Endothelial cell of umbilical vein (primary cell): ENCODE results near the gene POLD3. TPM values are rescaled to one million over a fixed set of nuclear protein-coding genes. Genes with fewer than 3 reads are reported as not detected.

Source experiments
- BruUV-seq: library from RNA; stranded (reverse); fragments of 400-500 nt; replicated peaks from 2 replicates; lab custom pipeline; 2021; lab: Mats Ljungman, UMichigan
- CTCF ChIA-PET: fragments of 300-600, 350-600 bp; sonication (Branson Sonifier 250); formaldehyde crosslinking; loops from one replicate; lab custom pipeline; 2021; ENCODE audit warnings: antibody characterized with exemption, inconsistent platforms; lab: Charles Lee
- POLR2A ChIA-PET: fragments of 300-600, 350-600 bp; sonication (Branson Sonifier 250); formaldehyde crosslinking; loops from one replicate; lab custom pipeline; 2021; ENCODE audit warnings: antibody characterized with exemption, inconsistent platforms; lab: Charles Lee
- DNase-seq: peaks from one replicate; pipeline ENCODE4 v3.0.0-alpha.2; 2011; ENCODE audit warnings: low read depth, low spot score
- FAIRE-seq: peaks from 2 replicates; lab custom pipeline; 2011; peaks lifted over from hg19 to GRCh38; lab: Jason Lieb, UNC
- H2AFZ ChIP-seq: 2 replicates; pipeline ENCODE4 v1.6.0; 2012; ENCODE audit warnings: low read depth, low read length, control low read depth, inconsistent platforms
- H3K27ac ChIP-seq: 2 replicates; pipeline ENCODE4 v1.5.1; 2011; ENCODE audit warnings: low read depth, mild to moderate bottlenecking, control low read depth, low read length, moderate library complexity; ENCODE audit not compliant: insufficient read depth
- H3K27me3 ChIP-seq, 2 experiments: 2 replicates each; pipeline versions ENCODE4 v1.6.0 to v1.6.1; 2011; ENCODE audit warnings: low read length in 2 of 2, mixed read lengths in 1 of 2; ENCODE audit not compliant: control insufficient read depth in 2 of 2, insufficient read depth in 2 of 2
- H3K36me3 ChIP-seq, 2 experiments: 2 replicates in 1 of 2; 3 replicates in 1 of 2; pipeline ENCODE4 v1.5.1; 2011; ENCODE audit warnings: low read length in 2 of 2, mild to moderate bottlenecking in 1 of 2, moderate library complexity in 1 of 2; ENCODE audit not compliant: control insufficient read depth in 2 of 2, insufficient read depth in 2 of 2; ENCODE audit errors: extremely low read depth in 1 of 2
- H3K4me1 ChIP-seq: 3 replicates; pipeline ENCODE4 v1.5.1; 2011; ENCODE audit warnings: mild to moderate bottlenecking, low read length; ENCODE audit not compliant: control insufficient read depth, insufficient read depth; ENCODE audit errors: extremely low read depth
- H3K4me2 ChIP-seq: 2 replicates; pipeline ENCODE4 v1.6.1; 2011; ENCODE audit warnings: low read length, control low read depth, mixed read lengths; ENCODE audit not compliant: insufficient read depth
- H3K4me3 ChIP-seq, 3 experiments: fragments of 200-600 bp in 1 of 3; sonication (generic), shearing (Covaris generic) in 1 of 3; replicated peaks in 1 of 3; 2 replicates each; pipeline ENCODE4 v1.5.1; 2011 to 2016; ENCODE audit warnings: control low read depth in 3 of 3, low read length in 3 of 3, mild to moderate bottlenecking in 2 of 3, inconsistent platforms in 1 of 3, low read depth in 1 of 3, moderate library complexity in 1 of 3; ENCODE audit not compliant: insufficient read depth in 1 of 3
- H3K79me2 ChIP-seq: 2 replicates; pipeline ENCODE4 v1.6.0; 2012; ENCODE audit warnings: low read length, inconsistent platforms; ENCODE audit not compliant: control insufficient read depth, insufficient read depth
- H3K9ac ChIP-seq: replicated peaks from 2 replicates; pipeline ENCODE3; 2011; ENCODE audit warnings: low read length, control low read depth; ENCODE audit not compliant: insufficient read depth; ENCODE audit errors: extremely low read depth
- H3K9me1 ChIP-seq: replicated peaks from 3 replicates; pipeline ENCODE4 v1.6.0; 2011; ENCODE audit warnings: mild to moderate bottlenecking, low read length; ENCODE audit not compliant: control insufficient read depth, insufficient read depth; ENCODE audit errors: extremely low read depth
- H3K9me3 ChIP-seq: replicated peaks from 2 replicates; pipeline ENCODE4 v1.5.1; 2012; ENCODE audit warnings: low read length, inconsistent platforms; ENCODE audit not compliant: control insufficient read depth, insufficient read depth
- H4K20me1 ChIP-seq: replicated peaks from 2 replicates; pipeline ENCODE3; 2011; ENCODE audit warnings: mild to moderate bottlenecking, low read length; ENCODE audit not compliant: control insufficient read depth, insufficient read depth; ENCODE audit errors: extremely low read depth
- CTCF ChIP-seq, 2 donors: IDR thresholded peaks; 1 replicate in 1 of 2; 2 replicates in 1 of 2; pipeline ENCODE4 v1.5.1; 2011; ENCODE audit warnings: low read length in 2 of 2, mild to moderate bottlenecking in 2 of 2, moderate library complexity in 2 of 2, control low read depth in 1 of 2, inconsistent platforms in 1 of 2, low read depth in 1 of 2; ENCODE audit not compliant: insufficient read depth in 1 of 2; ENCODE audit errors: extremely low read depth in 1 of 2
- EZH2 ChIP-seq: IDR thresholded peaks from 2 replicates; pipeline ENCODE4 v1.6.1; 2012; ENCODE audit warnings: borderline replicate concordance, low read depth, mild to moderate bottlenecking, moderate library complexity, low read length, inconsistent platforms; ENCODE audit not compliant: severe bottlenecking
- FOS ChIP-seq: IDR thresholded peaks from 2 replicates; pipeline ENCODE4 v1.6.1; 2011; ENCODE audit warnings: mild to moderate bottlenecking, low read length, moderate library complexity, borderline replicate concordance; ENCODE audit not compliant: insufficient read depth
- GATA2 ChIP-seq: IDR thresholded peaks from 2 replicates; pipeline ENCODE4 v1.7.0; 2011; ENCODE audit warnings: low read depth, mild to moderate bottlenecking, moderate library complexity, mixed read lengths, low read length; ENCODE audit not compliant: insufficient read length, insufficient read depth
- JUN ChIP-seq: IDR thresholded peaks from 2 replicates; pipeline ENCODE4 v1.6.1; 2011; ENCODE audit warnings: borderline replicate concordance, low read depth; ENCODE audit not compliant: insufficient read length, insufficient read depth
- MAX ChIP-seq: IDR thresholded peaks from 2 replicates; pipeline ENCODE4 v1.6.1; 2011; ENCODE audit not compliant: insufficient read depth, insufficient read length
- MYC ChIP-seq: IDR thresholded peaks from one replicate; pipeline ENCODE4 v1.6.1; 2011; ENCODE audit warnings: mild to moderate bottlenecking, low read depth, low read length
- POLR2A ChIP-seq: IDR thresholded peaks from 2 replicates; pipeline ENCODE4 v1.6.1; 2012; ENCODE audit warnings: low read depth, mild to moderate bottlenecking, control low read depth, low read length
- POLR2AphosphoS5 ChIP-seq: IDR thresholded peaks from 2 replicates; pipeline ENCODE4 v1.6.1; 2012; ENCODE audit warnings: low read depth, mild to moderate bottlenecking, control low read depth, low read length, moderate library complexity; ENCODE audit not compliant: insufficient read depth
- dilution Hi-C: fragments of 300-500 bp; cut with MboI; formaldehyde crosslinking; loops from one replicate; pipeline ENCODE4 v1.15.0; 2019; ENCODE audit warnings: low sequenced_read_pairs; ENCODE audit not compliant: extremely low pct_ligation_motif_present
- intact Hi-C: fragments of 100-400 bp; cut with micrococcal nuclease; formaldehyde crosslinking; loops from one replicate; pipeline ENCODE4 v1.10.0; 2022
- polyA plus RNA-seq, 4 experiments: library from polyadenylated mRNA; depleted of rRNA in 3 of 4; stranded (reverse) in 3 of 4; unstranded in 1 of 4; fragments of >200 nt; gene quantifications; 2 replicates each; pipeline versions ENCODE4 v1.2.1 to v1.2.3, GENCODE V29; 2011 to 2012; ENCODE audit warnings: missing spikeins in 1 of 4
- total RNA-seq: library from RNA; stranded (reverse); gene quantifications from 2 replicates; pipeline ENCODE4 v1.2.3, GENCODE V29; 2021

POLD3 gene
- total and polyA plus RNA-seq, 2 donors (not counting 3 experiments of a cell fraction or from before 2014, with no cell fraction given) = 8.9 to 25.2 TPM

GRCh38 chr11:74669211-74670160, 77.1 kb downstream of the POLD3 start:
- no peak for FAIRE-seq
- Histone ChIP-seq H2AFZ (no peak overlapping the region), H4K20me1 (no peaks in the 10 kb centered on the region), H3K9ac (no peak overlapping the region), H3K4me1 (no peaks in the 10 kb centered on the region), H3K27me3 (no peaks in the 10 kb centered on the region), H3K9me1 (no peaks in the 10 kb centered on the region), H3K27ac (no peak overlapping the region), H3K4me2 (no peak overlapping the region), H3K36me3 (no peaks in the 10 kb centered on the region), H3K79me2 (no peaks in the 10 kb centered on the region), H3K9me3 (no peaks in the 10 kb centered on the region), H3K4me3 (no peak overlapping the region)
- dilution Hi-C loops (no loop called here), intact Hi-C loops (no loop called here)
- BruUV-seq = no TSS peak
- TF ChIP-seq MYC = no peak
- TF ChIP-seq POLR2A = no peak
- no peak for TF ChIP-seq CTCF (IDR thresholded peaks at IDR 0.05; ENCODE audit: extremely low read depth in 1 of 2, insufficient read depth in 1 of 2, low read depth in 1 of 2, low read length in 2 of 2)
- no peak for TF ChIP-seq FOS
- TF ChIP-seq MAX = no peak
- no peak for TF ChIP-seq POLR2AphosphoS5
- no peak for TF ChIP-seq GATA2
- no peak for TF ChIP-seq EZH2
- TF ChIP-seq JUN = no peak
- POLR2A ChIA-PET = no interaction called here
- no peak for DNase-seq
- CTCF ChIA-PET = interaction anchor here (0.6 to 0.9 kb wide), 2 partner anchors 18 to 33 kb away, joined by 3 to 4 read pairs; no protein-coding TSS in a partner anchor
